HepG2 (cell line): Measurements from ENCODE around the gene TRIM31. TPM values are rescaled to one million over a fixed set of nuclear protein-coding genes. Genes with fewer than 3 reads are reported as not detected.

Source experiments
- AGO1 ChIP-seq: fragments of 200-400 bp; formaldehyde crosslinking; IDR thresholded peaks from 2 replicates; pipeline ENCODE4 v1.6.1; 2017; ENCODE audit warnings: mild to moderate bottlenecking, low read depth, low read length, moderate library complexity; ENCODE audit not compliant: poor library complexity, severe bottlenecking
- FOXJ3 ChIP-seq: sonication (generic); formaldehyde crosslinking; IDR thresholded peaks from 2 replicates; pipeline ENCODE4 v1.4.0; 2020; ENCODE audit warnings: missing genetic modification reagents, mild to moderate bottlenecking, borderline replicate concordance
- KMT2B ChIP-seq: IDR thresholded peaks from 2 replicates; pipeline ENCODE4 v1.6.1; 2016; ENCODE audit warnings: missing genetic modification reagents, missing compliant biosample characterization
- NR2C2 ChIP-seq: sonication (generic); formaldehyde crosslinking; IDR thresholded peaks from 2 replicates; pipeline ENCODE4 v1.4.0; 2020; ENCODE audit warnings: missing genetic modification reagents, mild to moderate bottlenecking, moderate library complexity, borderline replicate concordance
- PRMT3 ChIP-seq: sonication (generic); formaldehyde crosslinking; IDR thresholded peaks from 2 replicates; pipeline ENCODE4 v1.8.1; 2022; ENCODE audit warnings: low read depth, mild to moderate bottlenecking, moderate library complexity, missing genetic modification reagents, borderline replicate concordance
- RARA ChIP-seq: IDR thresholded peaks from 2 replicates; pipeline ENCODE4 v1.6.1; 2016; ENCODE audit warnings: missing genetic modification reagents, missing compliant biosample characterization
- RBAK ChIP-seq: sonication (generic); formaldehyde crosslinking; IDR thresholded peaks from 2 replicates; pipeline ENCODE4 v1.5.1; 2020; ENCODE audit warnings: mild to moderate bottlenecking, missing genetic modification reagents
- SRY ChIP-seq: sonication (generic); formaldehyde crosslinking; IDR thresholded peaks from 2 replicates; pipeline ENCODE4 v1.8.0; 2022; ENCODE audit warnings: mild to moderate bottlenecking, missing genetic modification reagents
- ZKSCAN5 ChIP-seq: sonication (generic); formaldehyde crosslinking; IDR thresholded peaks from 2 replicates; pipeline ENCODE4 v1.5.1; 2020; ENCODE audit warnings: mild to moderate bottlenecking, missing genetic modification reagents
- ZNF326 ChIP-seq: sonication (generic); formaldehyde crosslinking; IDR thresholded peaks from 2 replicates; pipeline ENCODE4 v1.4.0; 2020; ENCODE audit warnings: missing genetic modification reagents, borderline replicate concordance
- ZNF570 ChIP-seq: sonication (generic); formaldehyde crosslinking; IDR thresholded peaks from 2 replicates; pipeline ENCODE4 v1.4.0; 2020; ENCODE audit warnings: mild to moderate bottlenecking, missing genetic modification reagents, borderline replicate concordance
- ZNF678 ChIP-seq: sonication (generic); formaldehyde crosslinking; IDR thresholded peaks from 2 replicates; pipeline ENCODE4 v1.4.0; 2020; ENCODE audit warnings: mild to moderate bottlenecking, missing genetic modification reagents
- ZNF772 ChIP-seq: sonication (generic); formaldehyde crosslinking; IDR thresholded peaks from 2 replicates; pipeline ENCODE4 v1.5.0; 2020; ENCODE audit warnings: mild to moderate bottlenecking, missing genetic modification reagents
- ZNF878 ChIP-seq: sonication (generic); formaldehyde crosslinking; IDR thresholded peaks from 2 replicates; pipeline ENCODE4 v1.8.1; 2023; ENCODE audit warnings: mild to moderate bottlenecking, missing genetic modification reagents, moderate library complexity
- polyA plus RNA-seq, 8 experiments: library from polyadenylated mRNA; depleted of rRNA in 3 of 8; stranded (reverse) in 7 of 8; unstranded in 1 of 8; fragments of >200 nt; fragmentation: Illumina TruSeq in 4 of 8; extraction: Trizol in 4 of 8; gene quantifications; 2 replicates each; pipeline versions ENCODE4 v1.2.1 to v1.2.3, GENCODE V29; 2011 to 2016; ENCODE audit warnings: low read depth in 4 of 8, missing spikeins in 1 of 8, mixed read lengths in 1 of 8; ENCODE audit not compliant: insufficient read depth in 1 of 8
- total RNA-seq, 5 experiments: library from RNA; depleted of rRNA; stranded (reverse); fragments of >200 nt; fragmentation: Illumina TruSeq; extraction: Trizol; gene quantifications; 2 replicates each; pipeline ENCODE4 v1.2.3, GENCODE V29; 2016; ENCODE audit warnings: low read depth in 1 of 5
- TF ChIP-seq, protein P1 (sequence below): sonication (generic); formaldehyde crosslinking; IDR thresholded peaks from 2 replicates; pipeline ENCODE4 v1.4.0; 2020; ENCODE audit warnings: missing genetic modification reagents
- TF ChIP-seq, protein P2 (sequence below): sonication (generic); formaldehyde crosslinking; IDR thresholded peaks from 2 replicates; pipeline ENCODE4 v1.4.0; 2020; ENCODE audit warnings: missing genetic modification reagents
- TF ChIP-seq, protein P3 (sequence below): sonication (generic); formaldehyde crosslinking; IDR thresholded peaks from 2 replicates; pipeline ENCODE4 v1.8.0; 2022; ENCODE audit warnings: mild to moderate bottlenecking, missing genetic modification reagents, moderate library complexity

Gene TRIM31
- total and polyA plus RNA-seq, 2 of the 13 experiments (the other 11 are each of a cell fraction or from before 2014, with no cell fraction given): 0.13 to 0.51 TPM

DNA sequence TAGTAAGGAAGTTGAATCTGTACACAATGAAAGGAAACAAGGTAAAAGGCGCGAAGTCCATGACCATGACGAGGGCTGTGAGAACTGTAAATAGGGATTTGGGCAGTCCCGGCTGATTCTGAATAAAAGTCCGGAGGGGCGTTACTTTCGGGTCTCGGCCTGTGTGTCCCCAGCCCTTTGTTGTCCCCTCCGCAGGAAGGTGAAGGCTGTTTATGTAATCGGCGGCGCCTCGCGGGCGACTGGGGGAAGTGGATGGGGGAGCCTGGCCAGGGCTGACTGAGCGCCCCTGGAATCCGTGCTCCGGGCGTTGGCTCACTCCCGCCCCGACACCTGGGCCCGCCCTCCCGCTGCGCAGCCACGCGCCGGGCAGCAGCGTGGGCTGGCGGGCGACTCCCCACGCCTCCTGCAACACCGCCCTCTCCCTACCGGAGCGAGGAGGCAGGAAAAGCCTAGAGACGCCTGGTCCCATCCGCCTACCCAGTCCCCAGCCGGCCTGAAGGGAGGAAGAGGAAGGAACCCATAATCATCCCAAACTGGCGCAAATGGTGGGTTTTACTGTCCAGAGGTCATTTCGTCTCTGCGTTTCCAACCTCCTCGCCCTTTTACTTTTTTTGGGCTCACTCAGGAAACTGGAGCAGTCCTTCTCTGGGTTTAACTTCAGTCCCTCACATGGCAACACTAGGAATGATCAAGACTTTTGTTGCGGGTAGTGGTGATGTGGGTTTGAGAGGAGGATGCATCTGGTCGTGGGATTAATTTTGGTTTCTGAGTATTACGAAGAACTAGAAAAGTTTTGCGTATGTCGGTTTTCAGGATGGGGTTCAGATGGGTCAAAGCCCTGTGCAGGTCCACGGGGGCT is 12.1 kb downstream of the TRIM31 start (continued):
- no peak for TF ChIP-seq ZNF570 (CRISPR knock-in tag)
- no peak for TF ChIP-seq RBAK (CRISPR knock-in tag)
- TF ChIP-seq SRY (CRISPR knock-in tag): peak; percentile 81
- TF ChIP-seq, protein P1, sequence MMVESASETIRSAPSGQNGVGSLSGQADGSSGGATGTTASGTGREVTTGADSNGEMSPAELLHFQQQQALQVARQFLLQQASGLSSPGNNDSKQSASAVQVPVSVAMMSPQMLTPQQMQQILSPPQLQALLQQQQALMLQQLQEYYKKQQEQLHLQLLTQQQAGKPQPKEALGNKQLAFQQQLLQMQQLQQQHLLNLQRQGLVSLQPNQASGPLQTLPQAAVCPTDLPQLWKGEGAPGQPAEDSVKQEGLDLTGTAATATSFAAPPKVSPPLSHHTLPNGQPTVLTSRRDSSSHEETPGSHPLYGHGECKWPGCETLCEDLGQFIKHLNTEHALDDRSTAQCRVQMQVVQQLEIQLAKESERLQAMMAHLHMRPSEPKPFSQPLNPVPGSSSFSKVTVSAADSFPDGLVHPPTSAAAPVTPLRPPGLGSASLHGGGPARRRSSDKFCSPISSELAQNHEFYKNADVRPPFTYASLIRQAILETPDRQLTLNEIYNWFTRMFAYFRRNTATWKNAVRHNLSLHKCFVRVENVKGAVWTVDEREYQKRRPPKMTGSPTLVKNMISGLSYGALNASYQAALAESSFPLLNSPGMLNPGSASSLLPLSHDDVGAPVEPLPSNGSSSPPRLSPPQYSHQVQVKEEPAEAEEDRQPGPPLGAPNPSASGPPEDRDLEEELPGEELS (CRISPR knock-in tag): peak; percentile 84
- no peak for TF ChIP-seq PRMT3 (CRISPR knock-in tag)
- peak; percentile 93 for TF ChIP-seq RARA (CRISPR knock-in tag)
- peak; percentile 45; the same call in 1 of the 2 replicates for TF ChIP-seq ZNF678 (CRISPR knock-in tag)
- TF ChIP-seq ZKSCAN5 (CRISPR knock-in tag): 0 out of 2 replicates have a peak, but pooled peaks have one; percentile 35
- TF ChIP-seq, protein P2, sequence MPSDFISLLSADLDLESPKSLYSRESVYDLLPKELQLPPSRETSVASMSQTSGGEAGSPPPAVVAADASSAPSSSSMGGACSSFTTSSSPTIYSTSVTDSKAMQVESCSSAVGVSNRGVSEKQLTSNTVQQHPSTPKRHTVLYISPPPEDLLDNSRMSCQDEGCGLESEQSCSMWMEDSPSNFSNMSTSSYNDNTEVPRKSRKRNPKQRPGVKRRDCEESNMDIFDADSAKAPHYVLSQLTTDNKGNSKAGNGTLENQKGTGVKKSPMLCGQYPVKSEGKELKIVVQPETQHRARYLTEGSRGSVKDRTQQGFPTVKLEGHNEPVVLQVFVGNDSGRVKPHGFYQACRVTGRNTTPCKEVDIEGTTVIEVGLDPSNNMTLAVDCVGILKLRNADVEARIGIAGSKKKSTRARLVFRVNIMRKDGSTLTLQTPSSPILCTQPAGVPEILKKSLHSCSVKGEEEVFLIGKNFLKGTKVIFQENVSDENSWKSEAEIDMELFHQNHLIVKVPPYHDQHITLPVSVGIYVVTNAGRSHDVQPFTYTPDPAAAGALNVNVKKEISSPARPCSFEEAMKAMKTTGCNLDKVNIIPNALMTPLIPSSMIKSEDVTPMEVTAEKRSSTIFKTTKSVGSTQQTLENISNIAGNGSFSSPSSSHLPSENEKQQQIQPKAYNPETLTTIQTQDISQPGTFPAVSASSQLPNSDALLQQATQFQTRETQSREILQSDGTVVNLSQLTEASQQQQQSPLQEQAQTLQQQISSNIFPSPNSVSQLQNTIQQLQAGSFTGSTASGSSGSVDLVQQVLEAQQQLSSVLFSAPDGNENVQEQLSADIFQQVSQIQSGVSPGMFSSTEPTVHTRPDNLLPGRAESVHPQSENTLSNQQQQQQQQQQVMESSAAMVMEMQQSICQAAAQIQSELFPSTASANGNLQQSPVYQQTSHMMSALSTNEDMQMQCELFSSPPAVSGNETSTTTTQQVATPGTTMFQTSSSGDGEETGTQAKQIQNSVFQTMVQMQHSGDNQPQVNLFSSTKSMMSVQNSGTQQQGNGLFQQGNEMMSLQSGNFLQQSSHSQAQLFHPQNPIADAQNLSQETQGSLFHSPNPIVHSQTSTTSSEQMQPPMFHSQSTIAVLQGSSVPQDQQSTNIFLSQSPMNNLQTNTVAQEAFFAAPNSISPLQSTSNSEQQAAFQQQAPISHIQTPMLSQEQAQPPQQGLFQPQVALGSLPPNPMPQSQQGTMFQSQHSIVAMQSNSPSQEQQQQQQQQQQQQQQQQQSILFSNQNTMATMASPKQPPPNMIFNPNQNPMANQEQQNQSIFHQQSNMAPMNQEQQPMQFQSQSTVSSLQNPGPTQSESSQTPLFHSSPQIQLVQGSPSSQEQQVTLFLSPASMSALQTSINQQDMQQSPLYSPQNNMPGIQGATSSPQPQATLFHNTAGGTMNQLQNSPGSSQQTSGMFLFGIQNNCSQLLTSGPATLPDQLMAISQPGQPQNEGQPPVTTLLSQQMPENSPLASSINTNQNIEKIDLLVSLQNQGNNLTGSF: 0 out of 2 replicates have a peak, but pooled peaks have one; percentile 42
- peak; percentile 47; the same call in 1 of the 2 replicates for TF ChIP-seq NR2C2
- peak; percentile 86 for TF ChIP-seq FOXJ3 (CRISPR knock-in tag)
- no peak for TF ChIP-seq ZNF326 (CRISPR knock-in tag)
- no peak for TF ChIP-seq ZNF878 (CRISPR knock-in tag)
- TF ChIP-seq KMT2B: peak; percentile 69
- TF ChIP-seq, protein P3, sequence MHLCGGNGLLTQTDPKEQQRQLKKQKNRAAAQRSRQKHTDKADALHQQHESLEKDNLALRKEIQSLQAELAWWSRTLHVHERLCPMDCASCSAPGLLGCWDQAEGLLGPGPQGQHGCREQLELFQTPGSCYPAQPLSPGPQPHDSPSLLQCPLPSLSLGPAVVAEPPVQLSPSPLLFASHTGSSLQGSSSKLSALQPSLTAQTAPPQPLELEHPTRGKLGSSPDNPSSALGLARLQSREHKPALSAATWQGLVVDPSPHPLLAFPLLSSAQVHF (CRISPR knock-in tag): 0 out of 2 replicates have a peak, but pooled peaks have one; percentile 18
- TF ChIP-seq AGO1: peak; percentile 30
- peak; percentile 94 for TF ChIP-seq ZNF772 (CRISPR knock-in tag)
